Esophagus (tissue), 2 donors: ENCODE data around the gene CCNE1. TPM values are rescaled to one million over a fixed set of nuclear protein-coding genes. Genes with fewer than 3 reads are reported as not detected.
A peak's percentile ranks its signal among the peaks of the same experiment; 100 is the strongest.
"Not testable (repeated sequence)": the region's sequence is repeated elsewhere in the genome, so short reads cannot be mapped to it uniquely, and the experiment has no call there.

Experiments
- H3K27ac ChIP-seq, 2 donors: one replicate each; pipeline ENCODE4 v1.5.1; 2013; ENCODE audit warnings: low read depth in 2 of 2, mild to moderate bottlenecking in 2 of 2, inconsistent platforms in 1 of 2, low read length in 1 of 2, moderate library complexity in 1 of 2
- H3K27me3 ChIP-seq, 2 donors: one replicate each; pipeline ENCODE4 v1.6.1; 2013; ENCODE audit warnings: low read length in 2 of 2, control low read depth in 1 of 2, mild to moderate bottlenecking in 1 of 2; ENCODE audit not compliant: insufficient read depth in 2 of 2, control insufficient read depth in 1 of 2
- H3K36me3 ChIP-seq, 2 donors: one replicate each; pipeline ENCODE4 v1.6.1; 2013; ENCODE audit warnings: low read length in 1 of 2; ENCODE audit not compliant: control insufficient read depth in 2 of 2, insufficient read depth in 2 of 2
- H3K4me1 ChIP-seq, 2 donors: one replicate each; pipeline ENCODE4 v1.6.1; 2013; ENCODE audit warnings: low read length in 1 of 2; ENCODE audit not compliant: control insufficient read depth in 2 of 2, insufficient read depth in 2 of 2
- H3K4me3 ChIP-seq, 2 donors: one replicate each; pipeline ENCODE4 v1.5.1; 2013; ENCODE audit warnings: low read length in 2 of 2, mild to moderate bottlenecking in 2 of 2, low read depth in 1 of 2, moderate library complexity in 1 of 2
- H3K9me3 ChIP-seq, 2 donors: one replicate each; pipeline ENCODE4 v1.6.1; 2013; ENCODE audit warnings: mild to moderate bottlenecking in 2 of 2, low read depth in 1 of 2, low read length in 1 of 2, moderate library complexity in 1 of 2; ENCODE audit not compliant: control insufficient read depth in 2 of 2, insufficient read depth in 1 of 2
- WGBS, 2 donors: extraction: QIAGEN DNeasy Blood & Tissue Kit; methylation state at CpG; one replicate each; pipeline ENCODE4 v1.1.7; 2013; 5-methylcytosine and 5-hydroxymethylcytosine counted together
- polyA plus RNA-seq, 2 donors: library from polyadenylated mRNA; stranded (reverse); fragments of 200-250 nt; gene quantifications; one replicate each; pipeline ENCODE4 v1.2.3, GENCODE V29; 2013
- donor health status: healthy with polysubstance abuse.
- donor health status: Bipolar disorder and iron deficiency.

The CCNE1 gene
- polyA plus RNA-seq, 2 donors = 4.9 to 5.2 TPM

DNA sequence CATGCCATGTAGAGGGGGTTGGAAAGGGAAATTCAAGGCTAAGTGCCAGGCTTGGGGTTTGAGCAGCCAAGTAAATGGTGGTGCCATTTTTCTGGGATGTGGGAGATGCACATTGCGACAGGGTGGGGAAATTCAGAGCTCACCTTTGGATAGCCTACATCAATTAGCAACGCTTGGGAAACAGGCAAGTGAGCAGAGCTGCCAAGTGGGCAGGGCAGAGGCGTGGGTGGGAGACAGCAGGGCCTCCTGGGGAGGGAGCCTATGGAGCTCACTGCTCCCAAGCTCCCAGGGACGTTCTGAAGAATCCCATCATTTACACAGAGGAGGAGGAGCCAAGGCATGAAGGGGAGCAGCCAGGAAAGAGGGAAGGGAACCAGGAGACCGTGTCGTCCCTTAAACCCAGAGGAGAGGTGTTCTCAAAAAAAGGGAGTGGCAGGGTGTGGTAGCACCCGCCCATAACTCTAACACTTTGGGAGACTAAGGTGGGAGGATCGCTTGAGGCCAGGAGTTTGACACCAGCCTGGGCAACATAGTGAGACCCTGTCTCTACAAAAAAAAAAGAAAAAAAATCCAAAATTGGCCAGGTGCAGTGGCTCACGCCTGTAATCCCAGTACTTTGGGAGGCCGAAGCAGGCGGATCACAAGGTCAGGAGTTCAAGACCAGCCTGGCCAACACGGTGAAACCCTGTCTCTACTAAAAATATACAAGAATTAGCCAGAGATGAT is 11.5 kb upstream of the CCNE1 start:
- Histone ChIP-seq H3K27me3 (no peaks in the 10 kb centered on the region), H3K4me1 (no peaks in the 10 kb centered on the region), H3K36me3 (no peaks in the 10 kb centered on the region), H3K9me3 (no peaks in the 10 kb centered on the region), H3K4me3 (no peak overlapping the region), H3K27ac (peak overlapping the region in 1 of 2 donors; percentile 69)
- WGBS, 2 donors = 64 to 65% methylated on average over 12 of the region's 12 CpGs

- not testable (repeated sequence) for H3K9me3 ChIP-seq, H3K4me1 ChIP-seq, H3K27me3 ChIP-seq, H3K36me3 ChIP-seq, H3K27ac ChIP-seq, H3K4me3 ChIP-seq
- 77 to 79% methylated on average over 13 of the region's 13 CpGs for WGBS, 2 donors
These were observed 7.8 kb upstream of the CCNE1 start for GRCh38 chr19:29803951-29804350.

GRCh38 chr19:29804493-29804892 is 7.3 kb upstream of the CCNE1 start:
- Histone ChIP-seq H3K36me3 (no peaks in the 10 kb centered on the region), H3K4me1 (no peaks in the 10 kb centered on the region), H3K27ac (no peak overlapping the region), H3K9me3 (no peaks in the 10 kb centered on the region), H3K4me3 (no peak overlapping the region), H3K27me3 (no peaks in the 10 kb centered on the region)
- WGBS, 2 donors = 62 to 63% methylated on average over 3 of the region's 3 CpGs

DNA sequence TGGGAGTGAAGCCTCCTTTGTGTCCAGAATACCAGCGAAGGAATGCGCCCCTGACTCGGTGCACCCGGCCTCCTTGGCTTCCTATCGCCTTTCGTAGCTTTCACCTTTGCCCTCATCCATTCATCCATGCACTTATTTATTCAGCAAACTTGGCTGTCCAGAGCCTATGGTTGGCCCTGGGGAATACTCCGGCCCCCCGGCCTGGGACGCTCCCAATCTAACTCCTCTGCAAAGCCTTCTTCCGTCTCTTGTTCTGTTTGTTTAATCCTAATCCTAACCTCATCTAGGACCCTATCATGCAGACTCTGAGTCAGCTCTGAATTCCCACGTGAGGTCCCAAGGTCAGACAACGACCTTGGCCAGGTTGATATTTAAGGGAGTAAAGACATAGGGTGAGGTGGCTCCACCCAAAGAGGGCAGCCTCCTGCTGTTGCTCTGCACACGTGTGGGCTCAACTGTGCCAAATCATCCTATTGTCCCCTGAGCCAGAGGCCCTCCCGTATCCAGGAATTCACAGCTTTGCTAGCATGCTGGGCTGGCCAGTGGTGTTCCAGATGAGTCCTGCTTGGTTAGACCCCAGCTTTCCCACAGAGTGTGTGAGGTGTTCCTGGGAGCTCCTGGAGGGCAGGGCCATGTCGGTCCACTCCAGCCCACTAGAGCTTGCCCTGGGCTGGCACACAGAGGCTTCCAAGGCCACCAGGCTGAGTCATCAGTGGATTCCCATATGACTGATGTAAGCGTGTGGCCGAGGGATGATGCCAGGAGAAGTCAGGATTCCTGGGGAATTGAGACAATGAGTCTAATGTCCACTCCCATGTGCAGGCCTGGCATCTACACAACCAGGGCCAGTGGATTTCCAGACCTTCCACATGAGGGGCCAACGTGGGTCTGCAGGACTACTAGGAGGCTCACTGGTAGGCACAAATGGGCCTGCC is 6.5 kb upstream of the CCNE1 start:
- H3K27me3 ChIP-seq = no peaks in the 10 kb centered on the region
- H3K36me3 ChIP-seq = no peaks in the 10 kb centered on the region
- 60 to 80% methylated on average over 18 of the region's 18 CpGs for WGBS, 2 donors
- no peaks in the 10 kb centered on the region for H3K9me3 ChIP-seq
- H3K4me3 ChIP-seq = no peak overlapping the region
- no peaks in the 10 kb centered on the region for H3K4me1 ChIP-seq
- H3K27ac ChIP-seq = no peak overlapping the region

GRCh38 chr19:29806098-29806866 is 5.5 kb upstream of the CCNE1 start:
- Histone ChIP-seq H3K4me3 (no peak overlapping the region), H3K27me3 (no peaks in the 10 kb centered on the region), H3K4me1 (peaks cover 0 to 4% of the 10 kb centered on the region in 2 donors), H3K9me3 (no peaks in the 10 kb centered on the region), H3K36me3 (no peaks in the 10 kb centered on the region), H3K27ac (no peak overlapping the region)
- 82 to 83% methylated on average over 10 of the region's 10 CpGs for WGBS, 2 donors

GRCh38 chr19:29807178-29807577 is 4.6 kb upstream of the CCNE1 start:
- Histone ChIP-seq H3K4me3 (no peak overlapping the region), H3K9me3 (no peaks in the 10 kb centered on the region), H3K27ac (no peak overlapping the region), H3K27me3 (no peaks in the 10 kb centered on the region), H3K4me1 (peaks cover 0 to 5% of the 10 kb centered on the region in 2 donors), H3K36me3 (no peaks in the 10 kb centered on the region)
- 42 to 73% methylated on average over 6 of the region's 6 CpGs for WGBS, 2 donors

DNA sequence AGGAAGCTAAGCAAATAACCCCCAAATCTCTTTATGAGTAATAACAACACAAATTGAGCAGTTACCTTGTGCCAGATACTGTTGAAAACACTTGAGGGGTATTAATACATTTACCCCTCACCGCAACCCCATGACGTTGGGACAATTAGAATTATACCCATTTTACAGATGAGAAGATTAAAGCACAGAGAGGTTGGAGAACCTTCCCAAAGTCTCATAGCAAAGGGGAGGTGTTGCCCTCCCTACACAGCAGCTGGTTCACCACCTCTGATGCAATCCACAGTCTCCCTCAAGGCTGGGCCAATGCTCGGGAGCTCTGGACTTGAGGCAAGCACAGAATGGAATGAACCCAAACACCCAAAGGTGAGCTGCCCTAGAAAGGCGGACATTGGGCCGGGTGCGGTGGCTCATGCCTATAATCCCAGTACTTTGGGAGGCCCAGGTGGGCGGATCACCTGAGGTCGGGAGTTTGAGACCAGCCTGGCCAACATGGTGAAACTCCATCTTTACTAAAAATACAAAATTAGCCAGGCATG is 3.9 kb upstream of the CCNE1 start:
- WGBS, 2 donors = 93 to 94% methylated on average over 8 of the region's 8 CpGs
- H3K4me1 ChIP-seq = peaks cover 0 to 9% of the 10 kb centered on the region in 2 donors
- H3K36me3 ChIP-seq = no peaks in the 10 kb centered on the region
- no peak overlapping the region for H3K27ac ChIP-seq
- no peaks in the 10 kb centered on the region for H3K27me3 ChIP-seq
- no peak overlapping the region for H3K4me3 ChIP-seq
- H3K9me3 ChIP-seq = no peaks in the 10 kb centered on the region

GRCh38 chr19:29809795-29810503 is 1.8 kb upstream of the CCNE1 start:
- H3K36me3 ChIP-seq = no peaks in the 10 kb centered on the region
- H3K4me3 ChIP-seq = no peak overlapping the region
- no peaks in the 10 kb centered on the region for H3K9me3 ChIP-seq
- H3K4me1 ChIP-seq = peaks cover 0 to 10% of the 10 kb centered on the region in 2 donors
- whole genome bisulfite sequencing, 2 donors = 82 to 85% methylated on average over 3 of the region's 3 CpGs
- H3K27me3 ChIP-seq = no peaks in the 10 kb centered on the region
- H3K27ac ChIP-seq = no peak overlapping the region

- H3K27ac ChIP-seq = peak overlapping the region in 1 of 2 donors; percentile 44
- 85% methylated on average over 4 of the region's 4 CpGs for WGBS, 2 donors
- no peaks in the 10 kb centered on the region for H3K27me3 ChIP-seq
- H3K4me1 ChIP-seq = peaks cover 0 to 10% of the 10 kb centered on the region in 2 donors
- H3K4me3 ChIP-seq = no peak overlapping the region
- H3K36me3 ChIP-seq = no peaks in the 10 kb centered on the region
- H3K9me3 ChIP-seq = no peaks in the 10 kb centered on the region
These were observed 1.3 kb upstream of the CCNE1 start for GRCh38 chr19:29810504-29810871.
